ENCODE measurements around the gene COX6B1.

COX6B1 gene

DNA sequence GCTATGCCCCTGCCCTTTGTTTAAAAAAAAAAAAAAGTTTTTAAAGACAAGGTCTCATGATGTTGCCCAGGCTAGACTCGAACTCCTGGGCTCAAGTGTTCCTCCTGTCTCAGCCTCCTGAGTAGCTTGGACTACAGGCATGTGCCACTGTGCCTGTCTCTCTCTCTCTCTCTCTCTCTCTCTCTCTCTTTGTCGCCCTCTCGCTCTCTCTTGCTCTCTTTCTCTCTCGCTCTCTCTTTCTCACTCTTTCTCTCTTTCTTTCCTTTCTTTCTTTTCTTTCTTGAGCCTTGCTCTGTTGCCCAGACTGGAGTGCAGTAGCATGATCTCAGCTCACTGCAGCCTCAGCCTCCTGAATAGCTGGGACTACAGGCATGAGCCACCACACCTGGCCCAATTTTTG, 7.5 kb downstream of the COX6B1 start:
- no peak overlapping the region for H2AFZ ChIP-seq (ENCODE audit: low read length)
- H3K27me3 ChIP-seq (ENCODE audit: insufficient read depth, low read length, poor library complexity, severe bottlenecking): no peaks in the 10 kb centered on the region
- TF ChIP-seq, protein P1, sequence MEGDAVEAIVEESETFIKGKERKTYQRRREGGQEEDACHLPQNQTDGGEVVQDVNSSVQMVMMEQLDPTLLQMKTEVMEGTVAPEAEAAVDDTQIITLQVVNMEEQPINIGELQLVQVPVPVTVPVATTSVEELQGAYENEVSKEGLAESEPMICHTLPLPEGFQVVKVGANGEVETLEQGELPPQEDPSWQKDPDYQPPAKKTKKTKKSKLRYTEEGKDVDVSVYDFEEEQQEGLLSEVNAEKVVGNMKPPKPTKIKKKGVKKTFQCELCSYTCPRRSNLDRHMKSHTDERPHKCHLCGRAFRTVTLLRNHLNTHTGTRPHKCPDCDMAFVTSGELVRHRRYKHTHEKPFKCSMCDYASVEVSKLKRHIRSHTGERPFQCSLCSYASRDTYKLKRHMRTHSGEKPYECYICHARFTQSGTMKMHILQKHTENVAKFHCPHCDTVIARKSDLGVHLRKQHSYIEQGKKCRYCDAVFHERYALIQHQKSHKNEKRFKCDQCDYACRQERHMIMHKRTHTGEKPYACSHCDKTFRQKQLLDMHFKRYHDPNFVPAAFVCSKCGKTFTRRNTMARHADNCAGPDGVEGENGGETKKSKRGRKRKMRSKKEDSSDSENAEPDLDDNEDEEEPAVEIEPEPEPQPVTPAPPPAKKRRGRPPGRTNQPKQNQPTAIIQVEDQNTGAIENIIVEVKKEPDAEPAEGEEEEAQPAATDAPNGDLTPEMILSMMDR (conservative IDR thresholded peaks at IDR 0.05; ENCODE audit: low read length): no peak
- no peak for TF ChIP-seq EZH2phosphoT487 (IDR thresholded peaks at IDR 0.05; ENCODE audit: borderline replicate concordance)
- H3K79me2 ChIP-seq (ENCODE audit: insufficient read depth, low read length): peaks cover 11% of the 10 kb centered on the region; the same call in 1 of the 2 replicates
- no peaks in the 10 kb centered on the region for H3K9me3 ChIP-seq (ENCODE audit: insufficient read depth, low read depth, low read length)
- H3K36me3 ChIP-seq (ENCODE audit: insufficient read depth, low read length): peaks cover 37% of the 10 kb centered on the region; the same call in 1 of the 2 replicates
- no peaks in the 10 kb centered on the region for H3F3A ChIP-seq (ENCODE audit: low read depth)
- H4K20me1 ChIP-seq (ENCODE audit: insufficient read depth, low read length, poor library complexity, severe bottlenecking): no peaks in the 10 kb centered on the region
- H3K4me3 ChIP-seq (ENCODE audit: low read length, poor library complexity, severe bottlenecking): no peak overlapping the region
- peaks cover 5% of the 10 kb centered on the region for H3K4me1 ChIP-seq (ENCODE audit: insufficient read depth, low read length, poor library complexity, severe bottlenecking)
- H3K9me2 ChIP-seq (replicated peaks; ENCODE audit: low read depth, low read length): no peaks in the 10 kb centered on the region
- H3K4me2 ChIP-seq (ENCODE audit: low read depth, low read length, poor library complexity, severe bottlenecking): no peak overlapping the region
- no peak overlapping the region for H3K9ac ChIP-seq (ENCODE audit: low read depth, low read length, poor library complexity, severe bottlenecking)

- H3K9ac ChIP-seq (ENCODE audit: low read depth, low read length, poor library complexity, severe bottlenecking): no peak overlapping the region
- no peaks in the 10 kb centered on the region for H3F3A ChIP-seq (ENCODE audit: low read depth)
- H3K4me3 ChIP-seq (ENCODE audit: low read length, poor library complexity, severe bottlenecking): no peak overlapping the region
- peaks cover 2% of the 10 kb centered on the region; the same call in 1 of the 2 replicates for H3K79me2 ChIP-seq (ENCODE audit: insufficient read depth, low read length)
- no peak for TF ChIP-seq EZH2phosphoT487 (IDR thresholded peaks at IDR 0.05; ENCODE audit: borderline replicate concordance)
- no peaks in the 10 kb centered on the region for H3K27me3 ChIP-seq (ENCODE audit: insufficient read depth, low read length, poor library complexity, severe bottlenecking)
- no peak overlapping the region for H2AFZ ChIP-seq (ENCODE audit: low read length)
- no peaks in the 10 kb centered on the region for H3K4me1 ChIP-seq (ENCODE audit: insufficient read depth, low read length, poor library complexity, severe bottlenecking)
- H3K36me3 ChIP-seq (ENCODE audit: insufficient read depth, low read length): peaks cover 37% of the 10 kb centered on the region; the same call in 1 of the 2 replicates
- H3K4me2 ChIP-seq (ENCODE audit: low read depth, low read length, poor library complexity, severe bottlenecking): no peak overlapping the region
- H3K9me2 ChIP-seq (replicated peaks; ENCODE audit: low read depth, low read length): no peaks in the 10 kb centered on the region
- H4K20me1 ChIP-seq (ENCODE audit: insufficient read depth, low read length, poor library complexity, severe bottlenecking): no peaks in the 10 kb centered on the region
- H3K9me3 ChIP-seq (ENCODE audit: insufficient read depth, low read depth, low read length): no peaks in the 10 kb centered on the region
Measured at GRCh38 chr19:35656700-35657099, 8.6 kb downstream of the COX6B1 start.

DNA sequence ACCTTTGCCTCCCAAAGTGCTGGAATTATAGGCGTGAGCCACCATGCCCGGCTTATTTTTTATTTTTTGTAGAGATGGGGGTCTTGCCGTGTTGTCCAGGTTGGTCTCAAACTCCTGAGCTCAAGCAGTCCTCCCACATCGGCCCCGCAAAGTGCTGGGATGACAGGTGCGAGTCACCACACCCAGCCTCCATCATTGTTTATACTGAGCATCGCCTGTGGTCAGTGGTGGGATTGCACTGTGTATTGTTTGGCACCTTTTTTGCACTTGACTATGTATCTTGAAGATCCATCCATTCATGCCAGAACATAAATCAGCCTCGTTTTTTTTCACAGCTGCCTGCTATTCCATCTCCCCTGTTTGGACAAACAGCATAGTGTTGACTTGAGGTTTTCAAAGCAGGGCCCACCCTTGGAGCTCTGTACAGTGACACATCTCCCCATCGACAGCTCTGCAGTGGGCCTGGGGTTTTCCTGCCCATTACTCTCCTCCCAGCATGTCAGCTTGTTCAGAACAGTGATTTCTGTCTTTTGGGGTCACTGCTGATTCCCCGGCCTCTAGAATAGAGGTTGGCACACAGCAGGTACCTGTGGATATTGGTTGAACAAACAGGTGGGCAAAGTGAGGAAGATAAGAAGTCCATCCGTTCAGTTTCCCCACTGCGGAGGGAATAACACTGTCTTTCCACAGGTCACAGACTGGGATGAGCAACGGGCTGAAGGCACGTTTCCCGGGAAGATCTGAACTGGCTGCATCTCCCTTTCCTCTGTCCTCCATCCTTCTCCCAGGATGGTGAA, 10.0 kb downstream of the COX6B1 start:
- no peaks in the 10 kb centered on the region for H3K79me2 ChIP-seq (ENCODE audit: insufficient read depth, low read length)
- H3K27me3 ChIP-seq (ENCODE audit: insufficient read depth, low read length, poor library complexity, severe bottlenecking): no peaks in the 10 kb centered on the region
- no peaks in the 10 kb centered on the region for H3K9me3 ChIP-seq (ENCODE audit: insufficient read depth, low read depth, low read length)
- no peak overlapping the region for H3K4me2 ChIP-seq (ENCODE audit: low read depth, low read length, poor library complexity, severe bottlenecking)
- H3F3A ChIP-seq (ENCODE audit: low read depth): no peaks in the 10 kb centered on the region
- peaks cover 37% of the 10 kb centered on the region; the same call in 1 of the 2 replicates for H3K36me3 ChIP-seq (ENCODE audit: insufficient read depth, low read length)
- TF ChIP-seq, protein P1 (conservative IDR thresholded peaks at IDR 0.05; ENCODE audit: low read length): no peak
- TF ChIP-seq EZH2phosphoT487 (IDR thresholded peaks at IDR 0.05; ENCODE audit: borderline replicate concordance): no peak
- no peak overlapping the region for H3K9ac ChIP-seq (ENCODE audit: low read depth, low read length, poor library complexity, severe bottlenecking)
- no peaks in the 10 kb centered on the region for H3K9me2 ChIP-seq (replicated peaks; ENCODE audit: low read depth, low read length)
- H2AFZ ChIP-seq (ENCODE audit: low read length): no peak overlapping the region
- no peaks in the 10 kb centered on the region for H4K20me1 ChIP-seq (ENCODE audit: insufficient read depth, low read length, poor library complexity, severe bottlenecking)
- H3K4me1 ChIP-seq (ENCODE audit: insufficient read depth, low read length, poor library complexity, severe bottlenecking): no peaks in the 10 kb centered on the region
- no peak overlapping the region for H3K4me3 ChIP-seq (ENCODE audit: low read length, poor library complexity, severe bottlenecking)
